Hematopoietic multipotent progenitor cell treated with erythropoietin and hydrocortisone succinate and interleukin-3 and kit ligand, for 6 days (in vitro differentiated cells): Measurements from ENCODE around the gene PRDM2.

ENCODE experiments used
- DNase-seq: peaks from one replicate; pipeline ENCODE4 v3.0.0-alpha.2; 2015

The PRDM2 gene

GRCh38 chr1:13766592-13767564, 66.9 kb downstream of the PRDM2 start:
- no peak for DNase-seq

GRCh38 chr1:13769212-13769611, 69.2 kb downstream of the PRDM2 start:
- DNase-seq = no peak

GRCh38 chr1:13769830-13770229, 69.8 kb downstream of the PRDM2 start:
- no peak for DNase-seq

- no peak for DNase-seq
Observed at GRCh38 chr1:13770743-13771142, 70.8 kb downstream of the PRDM2 start.

GRCh38 chr1:13771745-13772144, 71.8 kb downstream of the PRDM2 start:
- DNase-seq = no peak

- no peak for DNase-seq
Observed at GRCh38 chr1:13772271-13772670, 72.3 kb downstream of the PRDM2 start.

GRCh38 chr1:13774121-13774520, 74.1 kb downstream of the PRDM2 start:
- DNase-seq = no peak

GRCh38 chr1:13775459-13775858, 75.5 kb downstream of the PRDM2 start:
- no peak for DNase-seq

GRCh38 chr1:13775916-13776315, 75.9 kb downstream of the PRDM2 start:
- DNase-seq = no peak

- no peak for DNase-seq
Observed at GRCh38 chr1:13778431-13778830, 78.4 kb downstream of the PRDM2 start.

GRCh38 chr1:13779930-13780329, 79.9 kb downstream of the PRDM2 start:
- DNase-seq = no peak

- DNase-seq = no peak
Observed at GRCh38 chr1:13780780-13781179, 80.8 kb downstream of the PRDM2 start.

GRCh38 chr1:13781228-13781627, 81.2 kb downstream of the PRDM2 start:
- DNase-seq = no peak

- DNase-seq = no peak
Observed at GRCh38 chr1:13781907-13782633, 82.1 kb downstream of the PRDM2 start.

- DNase-seq = no peak
Observed at GRCh38 chr1:13782634-13783360, 82.8 kb downstream of the PRDM2 start.

GRCh38 chr1:13783551-13783950, 83.6 kb downstream of the PRDM2 start:
- no peak for DNase-seq

- DNase-seq = no peak
Observed at GRCh38 chr1:13784971-13785370, 85.0 kb downstream of the PRDM2 start.

- no peak for DNase-seq
Observed at GRCh38 chr1:13786541-13786940, 86.6 kb downstream of the PRDM2 start.

- no peak for DNase-seq
Observed at GRCh38 chr1:13788795-13789194, 88.8 kb downstream of the PRDM2 start.

GRCh38 chr1:13790290-13791030, 90.5 kb downstream of the PRDM2 start:
- DNase-seq = no peak

GRCh38 chr1:13792419-13792818, 92.4 kb downstream of the PRDM2 start:
- no peak for DNase-seq

GRCh38 chr1:13793088-13793730, 93.2 kb downstream of the PRDM2 start:
- DNase-seq = no peak
